Stimulated activated CD8-positive, alpha-beta memory T cell treated with anti-CD3 and anti-CD28 coated beads, Interleukin-4, amount 100 ng/mL, for 48 hours (primary cell): ENCODE data around the gene KIF2C.
A peak's percentile ranks its signal among the peaks of the same experiment; 100 is the strongest.
"Not testable (repeated sequence)": the region's sequence is repeated elsewhere in the genome, so short reads cannot be mapped to it uniquely, and the experiment has no call there.

Experiments used
- DNase-seq: peaks from one replicate; pipeline ENCODE4 v3.0.0-alpha.2; 2020

The KIF2C gene

DNA sequence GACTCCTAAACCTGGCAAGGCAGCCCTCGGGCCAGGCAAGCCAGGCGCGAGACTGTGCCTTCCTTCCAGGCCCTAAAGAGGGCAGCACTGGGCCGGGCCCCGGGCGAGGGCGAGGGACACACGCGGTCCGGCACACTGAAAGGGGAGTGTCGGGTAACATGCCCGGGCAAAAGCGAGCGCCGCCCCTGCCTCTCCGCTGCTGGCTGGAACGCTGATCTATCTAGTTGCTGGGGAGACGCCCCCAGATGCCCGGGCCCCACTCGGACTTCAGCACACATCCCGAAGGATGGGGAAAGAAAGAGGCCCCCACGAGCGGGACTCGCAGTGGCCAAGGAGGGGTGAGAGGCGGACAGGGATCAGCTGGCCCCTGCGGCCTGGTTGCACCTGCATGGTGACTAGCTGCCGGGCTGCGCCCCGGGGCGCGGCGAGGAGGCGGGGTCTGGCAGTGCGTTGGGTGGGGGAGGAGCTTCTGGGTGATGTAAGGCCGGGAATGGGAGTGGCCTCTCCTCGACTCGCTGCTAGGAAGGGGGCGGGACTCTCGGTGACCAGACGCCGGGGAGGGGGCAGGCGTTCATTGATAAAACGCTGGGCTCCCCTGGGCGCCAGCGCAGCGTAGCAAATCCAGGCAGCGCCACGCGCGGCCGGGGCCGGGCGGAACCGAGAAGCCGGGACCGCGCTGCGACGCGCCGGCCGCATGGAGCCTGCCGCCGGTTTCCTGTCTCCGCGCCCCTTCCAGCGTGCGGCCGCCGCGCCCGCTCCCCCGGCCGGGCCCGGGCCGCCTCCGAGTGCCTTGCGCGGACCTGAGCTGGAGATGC, 60.3 kb downstream of the KIF2C start, which contains the start of gene PLK3:
TSS of gene PLK3 (plus strand) at position 608 of the 815 bp plus-strand sequence. CDS start at position 695, 87 bp downstream.
- peak; percentile 98 for DNase-seq

DNA sequence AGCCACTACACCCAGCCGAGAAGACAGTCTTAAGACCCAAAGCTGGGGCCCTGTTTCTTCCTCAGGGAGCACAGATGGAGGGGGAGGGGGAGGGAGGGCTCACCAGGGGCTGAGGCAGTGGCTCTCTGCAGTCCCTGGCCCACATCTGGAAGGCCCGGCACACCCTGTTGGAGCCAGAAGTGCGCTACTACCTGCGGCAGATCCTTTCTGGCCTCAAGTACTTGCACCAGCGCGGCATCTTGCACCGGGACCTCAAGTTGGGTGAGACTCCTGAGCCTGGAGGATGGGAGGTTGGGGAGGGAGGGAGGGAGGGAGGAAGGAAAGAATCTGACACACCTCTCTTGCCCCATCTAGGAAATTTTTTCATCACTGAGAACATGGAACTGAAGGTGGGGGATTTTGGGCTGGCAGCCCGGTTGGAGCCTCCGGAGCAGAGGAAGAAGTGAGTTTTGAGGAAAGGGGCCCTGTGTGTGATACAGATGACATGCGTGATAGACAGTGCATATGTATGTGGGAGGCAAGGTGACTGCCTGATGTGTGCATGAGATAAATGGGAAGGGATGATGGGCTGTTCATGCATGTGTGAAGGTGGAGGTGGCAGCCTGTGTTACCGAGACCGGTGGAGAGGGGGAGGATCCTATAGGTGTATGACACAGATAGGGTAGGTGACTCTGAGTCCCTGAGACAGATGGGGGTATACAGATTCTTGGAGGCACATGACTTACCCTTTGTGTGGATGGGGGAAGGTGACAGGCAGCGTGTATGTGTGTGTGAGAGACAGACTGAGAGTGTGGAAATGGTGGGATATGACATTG, 62.1 kb downstream of the KIF2C start:
- no peak for DNase-seq

DNA sequence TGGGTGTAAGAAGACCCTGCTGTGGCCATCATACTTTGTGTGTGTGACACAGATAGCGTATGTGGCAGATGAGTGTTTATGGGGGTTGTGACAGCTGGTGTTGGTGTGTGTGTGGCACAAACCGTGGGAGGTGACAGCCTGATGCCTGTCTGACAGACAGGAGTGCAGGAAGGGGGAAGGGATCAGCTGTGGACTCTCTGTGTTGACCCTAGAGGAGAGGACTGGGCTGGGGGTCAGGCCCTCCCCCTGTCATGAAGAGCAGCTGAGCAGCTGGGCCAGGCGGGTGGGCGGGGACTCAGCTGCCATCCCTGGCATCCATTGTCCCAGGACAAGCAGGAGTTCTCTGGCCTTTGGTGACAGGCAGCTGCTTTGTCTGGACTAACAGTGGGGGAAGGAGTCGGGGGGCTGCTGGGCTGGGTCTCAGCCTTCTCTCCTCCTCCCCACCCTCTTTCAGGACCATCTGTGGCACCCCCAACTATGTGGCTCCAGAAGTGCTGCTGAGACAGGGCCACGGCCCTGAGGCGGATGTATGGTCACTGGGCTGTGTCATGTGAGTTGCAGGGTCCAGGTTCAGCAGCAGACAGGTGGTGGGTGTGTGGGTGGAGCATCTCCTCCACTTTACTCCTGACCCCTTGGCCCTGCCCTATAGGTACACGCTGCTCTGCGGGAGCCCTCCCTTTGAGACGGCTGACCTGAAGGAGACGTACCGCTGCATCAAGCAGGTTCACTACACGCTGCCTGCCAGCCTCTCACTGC, 62.8 kb downstream of the KIF2C start:
- no peak for DNase-seq

DNA sequence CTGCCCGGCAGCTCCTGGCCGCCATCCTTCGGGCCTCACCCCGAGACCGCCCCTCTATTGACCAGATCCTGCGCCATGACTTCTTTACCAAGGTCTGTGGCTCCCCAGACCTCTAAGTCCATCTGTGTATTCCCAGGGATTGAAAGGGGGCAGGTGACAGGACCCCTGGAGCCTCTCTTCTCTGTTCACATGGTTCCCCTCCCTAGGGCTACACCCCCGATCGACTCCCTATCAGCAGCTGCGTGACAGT, 63.4 kb downstream of the KIF2C start:
- DNase-seq: no peak

DNA sequence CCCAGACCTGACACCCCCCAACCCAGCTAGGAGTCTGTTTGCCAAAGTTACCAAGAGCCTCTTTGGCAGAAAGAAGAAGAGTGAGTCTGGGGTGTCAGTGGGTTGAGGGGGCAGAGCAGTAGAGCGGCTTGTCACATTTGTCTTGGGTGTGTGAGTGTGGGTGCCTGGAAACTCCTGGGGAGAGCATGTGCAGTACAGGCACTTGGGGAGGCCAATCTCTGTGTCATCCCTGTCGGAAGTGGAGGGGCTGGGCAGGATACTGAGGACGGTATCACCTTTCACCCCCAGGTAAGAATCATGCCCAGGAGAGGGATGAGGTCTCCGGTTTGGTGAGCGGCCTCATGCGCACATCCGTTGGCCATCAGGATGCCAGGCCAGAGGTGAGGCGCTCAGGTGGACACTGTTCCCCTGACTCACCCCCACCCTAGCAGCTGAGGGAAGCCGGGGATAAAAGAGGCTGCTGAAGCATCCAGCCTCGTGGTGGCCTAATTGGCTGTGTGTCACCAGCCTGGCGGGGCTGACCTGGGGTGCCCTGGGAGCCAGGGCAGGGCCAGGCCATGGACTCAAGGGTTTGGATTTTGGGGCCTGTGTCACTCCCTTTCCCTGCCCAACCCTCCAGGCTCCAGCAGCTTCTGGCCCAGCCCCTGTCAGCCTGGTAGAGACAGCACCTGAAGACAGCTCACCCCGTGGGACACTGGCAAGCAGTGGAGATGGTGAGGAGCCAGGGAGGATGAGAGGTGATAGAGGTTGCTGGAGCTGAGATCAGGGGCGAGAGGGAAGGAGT, 63.9 kb downstream of the KIF2C start:
- no peak for DNase-seq

DNA sequence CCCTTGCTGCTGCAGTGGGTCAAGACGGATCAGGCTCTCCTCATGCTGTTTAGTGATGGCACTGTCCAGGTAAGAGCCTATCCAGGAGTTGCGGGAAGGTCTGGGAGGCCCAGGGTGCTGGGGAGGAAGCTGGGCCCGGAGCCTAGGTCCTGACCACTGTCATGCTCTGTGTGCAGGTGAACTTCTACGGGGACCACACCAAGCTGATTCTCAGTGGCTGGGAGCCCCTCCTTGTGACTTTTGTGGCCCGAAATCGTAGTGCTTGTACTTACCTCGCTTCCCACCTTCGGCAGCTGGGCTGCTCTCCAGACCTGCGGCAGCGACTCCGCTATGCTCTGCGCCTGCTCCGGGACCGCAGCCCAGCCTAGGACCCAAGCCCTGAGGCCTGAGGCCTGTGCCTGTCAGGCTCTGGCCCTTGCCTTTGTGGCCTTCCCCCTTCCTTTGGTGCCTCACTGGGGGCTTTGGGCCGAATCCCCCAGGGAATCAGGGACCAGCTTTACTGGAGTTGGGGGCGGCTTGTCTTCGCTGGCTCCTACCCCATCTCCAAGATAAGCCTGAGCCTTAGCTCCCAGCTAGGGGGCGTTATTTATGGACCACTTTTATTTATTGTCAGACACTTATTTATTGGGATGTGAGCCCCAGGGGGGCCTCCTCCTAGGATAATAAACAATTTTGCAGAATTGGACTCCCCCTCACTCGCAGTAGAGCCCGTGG, 65.8 kb downstream of the KIF2C start:
- no peak for DNase-seq

DNA sequence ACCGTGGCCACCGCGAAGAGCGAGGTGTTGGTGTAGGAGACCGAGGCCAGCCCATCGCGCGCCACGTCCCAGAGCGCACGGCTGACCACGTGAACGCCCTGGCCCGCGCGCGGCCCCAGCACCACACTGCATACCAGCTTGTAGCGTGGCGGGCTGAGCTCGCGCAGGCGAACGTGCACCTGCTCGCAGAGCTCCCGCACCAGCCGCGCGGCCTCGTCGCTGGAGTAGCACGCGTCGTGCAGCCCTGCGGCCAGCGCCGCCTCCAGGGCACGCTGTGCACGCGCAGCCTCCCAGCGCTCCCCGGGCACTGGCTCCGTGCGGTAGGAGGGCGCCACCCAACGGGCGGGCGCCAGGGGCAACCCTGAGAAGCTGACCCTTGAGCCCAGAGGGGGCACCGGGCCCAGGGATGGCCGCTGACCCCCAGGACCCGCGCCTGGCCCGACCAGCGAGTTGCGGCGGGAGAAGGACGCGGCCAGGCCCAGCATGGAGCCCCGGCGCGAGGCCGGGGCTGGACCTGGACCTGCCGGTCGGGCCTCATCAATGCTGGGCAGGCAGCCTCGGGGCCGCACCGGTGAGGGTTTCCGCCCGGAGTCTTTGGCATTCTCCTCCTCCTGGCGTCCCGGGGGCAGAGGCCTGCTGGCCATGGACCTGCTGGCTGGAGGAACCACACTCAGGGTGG, 66.5 kb downstream of the KIF2C start:
- DNase-seq: no peak

DNA sequence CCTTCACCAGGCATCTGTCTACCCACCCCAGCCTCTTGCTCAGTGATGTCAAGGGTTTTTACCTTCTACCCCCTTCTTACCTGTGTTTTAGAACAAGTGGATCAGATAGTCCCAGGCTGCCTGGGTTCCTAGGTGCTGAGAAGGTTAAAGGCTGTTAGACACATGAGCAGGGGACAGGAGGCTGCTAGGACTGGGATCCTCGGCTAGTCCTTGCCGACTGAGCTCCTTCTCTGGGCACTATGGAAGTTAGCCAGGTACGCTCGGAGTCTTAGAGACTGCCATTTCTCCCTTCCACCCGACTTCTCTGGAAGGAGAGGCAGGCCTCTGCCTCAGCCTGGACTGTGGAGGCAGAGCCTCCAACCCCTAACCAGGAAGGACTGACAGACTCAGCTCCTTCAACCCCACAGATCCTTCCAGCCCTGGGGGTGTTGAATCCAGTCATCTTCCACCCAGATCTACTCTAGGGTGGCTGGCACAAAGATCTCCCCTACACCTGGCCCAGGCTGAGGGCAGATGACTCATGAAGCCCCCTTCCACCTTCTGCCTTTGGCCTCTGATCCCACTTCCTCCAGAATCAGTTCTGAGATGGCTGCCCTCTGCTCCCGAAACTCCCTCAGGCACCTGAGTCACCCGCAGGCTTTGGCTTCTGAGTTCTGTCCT, 67.2 kb downstream of the KIF2C start, which contains the start of gene DYNLT4:
TSS of gene DYNLT4 (minus strand) at position 648 of the 660 bp plus-strand sequence. CDS start 683 bp downstream, outside the sequence.
- no peak for DNase-seq

DNA sequence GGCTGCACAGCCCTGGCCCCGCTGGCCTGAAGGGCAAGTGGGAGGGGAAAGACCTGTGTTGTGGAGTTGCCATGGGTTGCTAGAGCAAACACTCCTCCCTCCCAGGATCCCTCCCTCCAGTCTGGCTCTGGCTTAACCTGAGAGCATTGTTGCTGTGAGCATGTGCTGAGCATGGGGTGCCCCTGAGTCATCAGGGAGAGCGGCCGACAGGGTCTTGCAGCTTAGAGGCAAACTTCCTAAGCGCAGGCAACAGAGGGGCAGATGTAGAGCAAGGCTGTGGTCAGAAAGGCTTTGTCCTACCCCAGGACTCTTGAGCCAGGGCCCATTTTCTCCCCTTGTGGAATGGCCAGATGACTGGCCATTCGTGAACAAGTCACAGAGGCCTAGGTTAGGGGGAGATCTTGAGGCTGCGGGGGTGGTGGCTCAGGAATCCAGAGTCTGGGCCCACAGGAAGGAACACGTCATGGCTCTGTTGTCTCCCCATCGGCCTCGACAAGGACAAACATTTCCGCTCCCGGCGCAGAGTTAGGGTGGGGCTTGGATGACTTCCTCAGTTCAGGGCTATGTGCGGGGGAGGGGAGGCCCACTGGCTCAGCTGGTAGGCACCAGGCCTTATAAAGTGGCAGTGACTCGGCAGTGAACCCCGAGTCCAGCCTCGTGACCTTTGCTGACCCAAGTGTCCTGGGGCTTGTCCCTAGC, 67.9 kb downstream of the KIF2C start:
- peak; percentile 94 for DNase-seq

DNA sequence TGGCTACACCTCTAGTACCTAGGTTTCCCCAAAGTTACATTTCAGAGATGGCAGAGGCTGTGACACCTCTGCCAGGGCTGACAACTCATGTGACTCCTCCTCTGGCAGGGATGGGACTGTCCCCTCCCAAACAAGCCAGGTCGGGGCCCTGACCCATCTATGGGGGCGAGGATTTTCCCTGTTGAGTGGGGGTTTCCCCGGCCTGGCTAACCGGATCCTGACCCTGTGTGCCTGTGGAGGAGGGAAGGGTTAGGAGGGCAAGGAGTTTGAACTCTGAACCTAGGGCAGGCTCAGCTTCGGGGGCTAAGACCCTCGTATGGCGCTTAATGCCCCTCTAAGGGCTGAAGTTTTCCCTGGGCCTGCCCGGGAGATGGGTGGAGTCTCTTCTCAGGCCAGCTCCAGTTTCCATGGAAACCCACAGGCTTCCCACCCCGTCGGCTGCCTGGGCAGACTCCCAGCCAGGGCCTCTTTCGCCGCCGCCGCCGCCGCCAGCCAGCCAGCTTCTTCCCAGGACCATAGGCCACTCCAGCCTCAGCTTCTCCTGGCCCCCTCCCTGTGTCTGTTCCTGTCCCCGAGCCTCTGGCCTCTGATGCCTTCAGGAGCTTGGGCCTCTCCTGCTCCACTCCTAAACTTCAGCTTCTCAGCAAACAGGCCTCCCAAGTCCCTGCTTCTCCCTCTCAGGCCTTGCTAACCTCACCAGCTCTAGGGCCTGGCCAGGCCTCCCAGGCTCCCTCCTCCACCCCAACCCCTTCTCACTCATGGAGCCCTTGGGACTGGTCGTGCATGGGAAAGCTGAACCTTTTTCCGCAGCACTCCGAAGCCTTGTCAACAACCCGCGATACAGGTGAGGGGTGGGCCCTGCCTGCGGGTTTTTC, 68.7 kb downstream of the KIF2C start, which contains the start of gene BTBD19:
TSS of gene BTBD19 (plus strand) at position 461 of the 875 bp plus-strand sequence. CDS start at position 759, 298 bp downstream.
- DNase-seq: peak; percentile 88

DNA sequence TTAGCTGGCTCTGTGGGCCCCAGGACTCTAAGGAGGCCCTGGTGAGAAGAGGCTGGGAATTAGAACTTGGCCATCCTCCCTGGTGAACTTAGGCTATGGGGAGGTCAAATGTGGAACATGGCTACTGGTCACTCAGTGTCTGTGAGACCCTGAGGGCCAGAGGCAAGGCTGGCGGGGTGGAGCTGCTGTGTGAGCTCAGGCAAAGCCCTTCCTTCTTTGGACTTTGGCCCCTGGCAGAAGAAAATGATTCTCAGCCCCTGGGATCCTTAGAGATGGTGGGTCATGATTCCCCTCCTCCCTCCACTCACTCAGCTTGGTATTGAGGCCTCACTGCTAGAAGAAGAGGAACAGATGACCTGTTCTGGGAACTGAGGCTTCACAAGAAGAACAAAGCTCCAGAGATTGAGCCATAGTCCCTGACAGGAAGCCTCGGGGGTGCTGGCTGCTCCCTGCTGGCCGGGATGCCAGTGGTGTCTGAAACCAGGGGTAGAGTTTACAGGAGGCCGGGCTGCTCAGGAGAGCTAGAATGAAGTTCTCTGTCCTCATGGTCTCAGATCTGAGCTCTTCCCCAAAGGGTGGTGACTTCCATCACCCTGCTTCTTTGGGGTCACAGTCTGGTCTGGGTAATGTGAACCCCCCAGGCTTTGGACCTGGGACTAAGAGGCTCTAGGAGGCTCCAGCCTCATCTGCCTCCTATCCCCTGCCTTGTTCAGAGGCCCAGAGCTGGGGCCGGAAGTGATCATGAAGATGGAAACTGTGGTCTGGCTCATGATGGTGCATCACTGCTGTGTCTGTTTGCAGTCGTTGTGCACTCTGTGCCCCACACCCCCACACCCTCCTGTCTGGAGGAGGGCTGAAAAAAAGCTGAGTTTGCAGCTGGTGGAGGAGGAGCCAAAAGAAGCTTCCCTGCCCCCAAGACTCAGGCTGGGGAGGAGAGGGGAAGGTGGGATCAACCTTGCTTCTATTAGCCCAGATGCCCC, 69.6 kb downstream of the KIF2C start:
- DNase-seq: peak; percentile 90

DNA sequence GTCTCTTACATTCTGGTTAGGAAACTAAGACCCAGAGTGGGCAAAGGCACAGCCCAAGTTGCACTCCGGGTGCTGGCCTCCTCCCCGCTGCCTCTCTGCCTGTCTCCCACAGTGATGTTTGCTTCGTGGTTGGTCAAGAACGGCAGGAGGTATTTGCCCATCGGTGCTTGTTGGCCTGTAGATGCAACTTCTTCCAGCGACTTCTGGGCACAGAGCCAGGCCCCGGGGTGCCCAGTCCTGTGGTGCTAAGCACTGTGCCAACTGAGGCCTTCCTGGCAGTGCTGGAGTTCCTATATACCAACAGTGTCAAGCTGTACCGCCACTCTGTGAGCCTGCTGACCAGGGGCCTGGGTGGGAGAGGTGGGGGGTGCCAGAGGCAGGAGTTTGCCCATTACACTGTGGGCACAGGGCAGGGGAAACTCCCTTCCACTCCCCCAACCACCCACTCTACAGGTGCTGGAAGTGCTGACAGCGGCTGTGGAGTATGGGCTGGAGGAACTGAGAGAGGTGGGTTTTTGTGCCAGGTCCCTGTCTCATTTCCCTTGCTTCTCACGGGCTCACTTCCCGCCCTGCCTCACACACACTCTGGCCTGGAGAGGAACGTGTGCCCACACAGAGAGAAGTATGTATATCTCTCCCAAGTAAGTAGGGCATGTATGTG, 70.6 kb downstream of the KIF2C start:
- peak; percentile 64 for DNase-seq

DNA sequence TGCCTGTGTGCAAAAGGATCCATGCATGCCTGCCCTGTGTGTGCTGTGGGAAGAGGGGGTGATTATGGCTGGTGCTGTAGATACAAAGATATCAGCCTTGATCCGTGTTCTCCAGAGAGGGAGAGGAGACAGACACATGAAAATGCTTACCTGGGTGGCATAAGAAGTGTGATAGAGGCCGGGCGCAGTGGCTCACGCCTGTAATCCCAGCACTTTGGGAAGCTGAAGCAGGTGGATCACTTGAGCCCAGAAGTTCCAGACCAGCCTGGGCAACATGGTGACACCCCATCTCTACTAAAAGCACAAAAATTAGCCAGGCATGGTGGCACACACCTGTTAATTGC, 71.1 kb downstream of the KIF2C start:
- not testable (repeated sequence) for DNase-seq

DNA sequence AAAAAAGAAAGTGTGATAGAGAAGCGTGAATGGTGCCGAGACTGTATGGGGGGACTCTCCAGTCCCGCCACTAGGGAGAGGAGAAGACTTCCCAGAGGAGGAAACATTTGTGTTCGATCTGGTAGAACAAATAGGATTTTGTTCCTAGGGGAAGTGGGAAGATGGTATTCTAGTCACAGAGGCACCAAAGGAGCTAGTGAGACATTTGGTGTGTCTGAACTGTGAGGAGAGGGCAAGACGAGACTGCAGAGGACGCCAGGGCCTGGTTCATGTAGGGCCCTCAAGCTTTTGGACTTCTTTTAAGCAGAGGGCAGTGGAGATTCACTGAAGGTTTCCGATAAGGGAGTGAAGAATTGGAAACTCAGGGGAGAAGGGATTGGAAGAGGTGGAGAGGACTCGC, 71.6 kb downstream of the KIF2C start:
- DNase-seq: no peak

DNA sequence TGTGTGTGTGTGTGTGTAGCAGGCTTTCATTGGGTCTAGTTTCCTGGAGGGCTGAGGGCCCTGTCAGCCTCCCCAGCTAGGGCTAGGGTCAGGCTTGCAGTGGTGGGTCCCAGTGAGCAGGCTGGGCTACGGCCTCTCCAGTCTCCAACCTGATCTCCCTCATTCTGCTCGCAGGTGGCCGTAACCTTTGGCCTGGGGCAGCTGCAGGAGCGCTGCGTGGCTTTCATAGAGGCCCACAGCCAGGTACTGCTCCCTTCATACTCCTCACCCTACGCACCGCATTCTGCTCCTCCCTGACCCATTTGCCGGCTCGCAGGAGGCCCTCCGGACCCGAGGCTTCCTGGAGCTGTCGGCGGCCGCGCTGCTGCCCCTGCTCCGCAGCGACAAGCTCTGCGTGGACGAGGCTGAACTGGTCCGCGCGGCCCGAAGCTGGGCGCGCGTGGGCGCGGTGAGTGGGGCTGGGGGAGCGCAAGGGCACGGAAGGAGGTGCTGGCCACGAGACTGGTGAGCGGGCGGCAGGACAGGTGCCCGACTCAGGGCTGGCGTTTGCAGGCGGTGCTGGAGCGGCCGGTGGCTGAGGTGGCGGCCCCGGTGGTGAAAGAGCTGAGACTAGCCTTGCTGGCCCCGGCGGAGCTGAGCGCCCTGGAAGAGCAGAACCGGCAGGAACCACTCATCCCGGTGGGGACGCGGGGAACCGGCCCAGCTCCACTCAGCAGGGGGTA, 73.3 kb downstream of the KIF2C start:
- DNase-seq: no peak

DNA sequence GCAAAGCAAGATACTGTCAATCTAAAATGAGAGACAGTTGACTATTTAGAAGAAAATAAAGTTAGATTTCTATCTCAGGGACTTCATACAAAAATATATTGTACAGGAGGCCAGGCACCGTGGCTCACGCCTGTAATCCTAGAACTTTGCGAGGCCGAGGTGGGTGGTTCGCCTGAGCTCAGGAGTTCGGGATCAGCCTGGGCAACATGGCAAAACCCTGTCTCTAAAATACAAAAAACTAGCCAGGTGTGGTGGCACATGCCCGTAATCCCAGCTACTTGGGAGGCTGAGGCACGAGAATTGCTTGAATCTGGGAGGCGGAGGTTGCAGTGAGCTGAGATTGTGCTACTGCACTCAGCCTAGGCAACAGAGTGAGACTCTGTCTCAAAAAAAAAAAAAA, 76.3 kb downstream of the KIF2C start:
- not testable (repeated sequence) for DNase-seq
